OCI-LY3 (cell line): ENCODE data around the gene SETBP1.

Experiments
- H2AFZ ChIP-seq: fragments of 200-600, 300-600 bp; shearing (Covaris generic); 2 replicates; pipeline ENCODE4 v1.6.0; 2014; ENCODE audit warnings: antibody characterized with exemption, low read depth, low read length
- H3K27ac ChIP-seq: fragments of 200-600, 300-600 bp; sonication (generic); 2 replicates; pipeline ENCODE4 v1.5.1; 2014; ENCODE audit warnings: mild to moderate bottlenecking, low read length, moderate library complexity, mixed read lengths
- H3K27me3 ChIP-seq: fragments of 200-600, 300-600 bp; sonication (generic); 2 replicates; pipeline ENCODE4 v1.6.1; 2014; ENCODE audit warnings: low read depth, low read length, mixed read lengths
- H3K36me3 ChIP-seq: fragments of 200-600, 300-600 bp; sonication (generic); replicated peaks from 2 replicates; pipeline ENCODE3; 2014; ENCODE audit warnings: low read depth, low read length, mixed read lengths
- H3K4me1 ChIP-seq: fragments of 300-600, 200-600 bp; sonication (generic); 2 replicates; pipeline ENCODE4 v1.6.1; 2014; ENCODE audit warnings: low read length, mixed read lengths
- H3K4me2 ChIP-seq: fragments of 200-600, 300-600 bp; sonication (generic); 2 replicates; pipeline ENCODE4 v1.6.1; 2014; ENCODE audit warnings: low read length, mixed read lengths
- H3K4me3 ChIP-seq: fragments of 300-600, 200-600 bp; sonication (generic); 2 replicates; pipeline ENCODE4 v1.5.1; 2014; ENCODE audit warnings: antibody characterized with exemption, mild to moderate bottlenecking, low read length, moderate library complexity
- H3K79me2 ChIP-seq: fragments of 300-600, 200-600 bp; shearing (Covaris generic); 2 replicates; pipeline ENCODE4 v1.6.1; 2014; ENCODE audit warnings: mild to moderate bottlenecking, low read length, mixed read lengths
- H3K9ac ChIP-seq: fragments of 300-600, 200-600 bp; shearing (Covaris generic); 2 replicates; pipeline ENCODE4 v1.6.0; 2014; ENCODE audit warnings: mild to moderate bottlenecking, low read length, moderate library complexity
- H3K9me3 ChIP-seq: fragments of 200-600, 300-600 bp; shearing (Covaris generic); 2 replicates; pipeline ENCODE4 v1.6.1; 2014; ENCODE audit warnings: low read length, mixed read lengths; ENCODE audit not compliant: insufficient read depth
- H4K20me1 ChIP-seq: fragments of 200-600, 300-600 bp; sonication (generic); 2 replicates; pipeline ENCODE4 v1.6.1; 2016; ENCODE audit warnings: low read length, mixed read lengths; ENCODE audit not compliant: insufficient read depth
- CTCF ChIP-seq: fragments of 200-600, 300-600 bp; sonication (generic); IDR thresholded peaks from 2 replicates; pipeline ENCODE4 v1.5.1; 2014; ENCODE audit warnings: antibody characterized with exemption, low read length, low read depth
- EZH2phosphoT487 ChIP-seq: fragments of 200-600 bp; shearing (Covaris generic); IDR thresholded peaks from 2 replicates; pipeline ENCODE4 v1.6.1; 2018; ENCODE audit warnings: antibody characterized with exemption, mixed run types, low read depth

SETBP1 gene

GRCh38 chr18:44714376-44714775 is 33.7 kb downstream of the SETBP1 start:
- TF ChIP-seq CTCF (no peak), EZH2phosphoT487 (no peak)
- peaks cover 2% of the 10 kb centered on the region; the same call in 1 of the 2 replicates for H3K79me2 ChIP-seq
- no peaks in the 10 kb centered on the region for H3K27me3 ChIP-seq
- no peak overlapping the region for H3K9ac ChIP-seq
- H2AFZ ChIP-seq: no peak overlapping the region
- H3K27ac ChIP-seq: no peak overlapping the region
- H3K4me3 ChIP-seq: no peak overlapping the region
- H3K4me2 ChIP-seq: peak overlapping the region; percentile 18
- H3K4me1 ChIP-seq: peaks cover 58% of the 10 kb centered on the region
- H3K9me3 ChIP-seq: no peaks in the 10 kb centered on the region
- no peaks in the 10 kb centered on the region for H4K20me1 ChIP-seq
- H3K36me3 ChIP-seq: peaks cover 14% of the 10 kb centered on the region

GRCh38 chr18:44715245-44715644 is 34.6 kb downstream of the SETBP1 start:
- H3K4me1 ChIP-seq: peaks cover 50% of the 10 kb centered on the region
- H3K9me3 ChIP-seq: no peaks in the 10 kb centered on the region
- H3K27me3 ChIP-seq: no peaks in the 10 kb centered on the region
- TF ChIP-seq CTCF (no peak), EZH2phosphoT487 (no peak)
- no peak overlapping the region for H3K9ac ChIP-seq
- H3K4me3 ChIP-seq: no peak overlapping the region
- H3K4me2 ChIP-seq: no peak overlapping the region
- no peak overlapping the region for H2AFZ ChIP-seq
- no peak overlapping the region for H3K27ac ChIP-seq
- no peaks in the 10 kb centered on the region for H3K79me2 ChIP-seq
- H4K20me1 ChIP-seq: no peaks in the 10 kb centered on the region
- H3K36me3 ChIP-seq: peaks cover 14% of the 10 kb centered on the region

GRCh38 chr18:44715842-44716241 is 35.2 kb downstream of the SETBP1 start:
- Histone ChIP-seq H3K4me1 (peaks cover 44% of the 10 kb centered on the region), H2AFZ (no peak overlapping the region), H4K20me1 (no peaks in the 10 kb centered on the region), H3K9me3 (no peaks in the 10 kb centered on the region), H3K4me2 (no peak overlapping the region), H3K79me2 (no peaks in the 10 kb centered on the region), H3K27me3 (no peaks in the 10 kb centered on the region), H3K27ac (no peak overlapping the region), H3K36me3 (peaks cover 14% of the 10 kb centered on the region), H3K9ac (no peak overlapping the region), H3K4me3 (no peak overlapping the region)
- TF ChIP-seq EZH2phosphoT487: no peak
- TF ChIP-seq CTCF: no peak

GRCh38 chr18:44716697-44717163 is 36.0 kb downstream of the SETBP1 start:
- Histone ChIP-seq H3K9ac (no peak overlapping the region), H3K4me3 (no peak overlapping the region), H3K79me2 (no peaks in the 10 kb centered on the region), H3K36me3 (peaks cover 14% of the 10 kb centered on the region), H3K9me3 (no peaks in the 10 kb centered on the region), H3K4me1 (peaks cover 48% of the 10 kb centered on the region), H3K4me2 (no peak overlapping the region), H2AFZ (no peak overlapping the region), H4K20me1 (no peaks in the 10 kb centered on the region), H3K27me3 (no peaks in the 10 kb centered on the region), H3K27ac (no peak overlapping the region)
- TF ChIP-seq EZH2phosphoT487 (no peak), CTCF (no peak)
